B cell (primary cell): ENCODE measurements around the gene FHIT. TPM values are rescaled to one million over a fixed set of nuclear protein-coding genes. Genes with fewer than 3 reads are reported as not detected.

ENCODE experiments used
- ATAC-seq: fragments of 200-7000 bp; cut with Tn5 transposase; one replicate; pipeline ENCODE4 v1.10.0; 2021; ENCODE audit warnings: low read depth, mild to moderate bottlenecking, moderate number of reproducible peaks, moderate library complexity
- CTCF ChIA-PET: fragments of 350-600 bp; sonication (Branson Sonifier 250); formaldehyde crosslinking; loops from one replicate; lab custom pipeline; 2021; ENCODE audit warnings: antibody characterized with exemption, inconsistent platforms; lab: Charles Lee
- POLR2A ChIA-PET: fragments of 350-600 bp; sonication (Branson Sonifier 250); formaldehyde crosslinking; loops from one replicate; lab custom pipeline; 2021; ENCODE audit warnings: antibody characterized with exemption; lab: Charles Lee
- DNase-seq: peaks from one replicate; pipeline ENCODE4 v3.0.0; 2013
- H2AFZ ChIP-seq: 2 replicates; pipeline ENCODE4 v1.6.1; 2012; ENCODE audit warnings: mild to moderate bottlenecking, low read depth, low read length; ENCODE audit not compliant: insufficient read depth, poor library complexity, severe bottlenecking
- H3K27ac ChIP-seq, 2 donors: 1 replicate in 1 of 2; 2 replicates in 1 of 2; pipeline ENCODE4 v1.5.1; 2012 to 2013; ENCODE audit warnings: low read length in 2 of 2, mild to moderate bottlenecking in 2 of 2, moderate library complexity in 1 of 2
- H3K27me3 ChIP-seq, 4 experiments: fragments of 200-600 bp in 1 of 4; sonication (generic) in 1 of 4; replicated peaks in 1 of 4; 1 replicate in 2 of 4; 2 replicates in 2 of 4; pipeline versions ENCODE4 v1.6.1 to v1.7.0; 2013 to 2016; ENCODE audit warnings: low read length in 3 of 4, mild to moderate bottlenecking in 2 of 4, mixed read lengths in 1 of 4, moderate library complexity in 1 of 4; ENCODE audit not compliant: insufficient read depth in 4 of 4, control insufficient read depth in 3 of 4; ENCODE audit errors: control extremely low read depth in 1 of 4
- H3K36me3 ChIP-seq, 2 experiments: replicated peaks in 1 of 2; 1 replicate in 1 of 2; 2 replicates in 1 of 2; pipeline versions ENCODE4 v1.6.1 to v1.7.1; 2013; ENCODE audit warnings: low read length in 1 of 2; ENCODE audit not compliant: insufficient read depth in 2 of 2, control insufficient read depth in 1 of 2; ENCODE audit errors: control extremely low read depth in 1 of 2, extremely low read depth in 1 of 2
- H3K4me1 ChIP-seq, 2 donors: fragments of 200-600 bp in 1 of 2; sonication (generic) in 1 of 2; 1 replicate in 1 of 2; 2 replicates in 1 of 2; pipeline versions ENCODE4 v1.5.1 to v1.6.1; 2013 to 2017; ENCODE audit warnings: low read length in 2 of 2; ENCODE audit not compliant: control insufficient read depth in 2 of 2, insufficient read depth in 2 of 2
- H3K4me2 ChIP-seq: replicated peaks from 2 replicates; pipeline ENCODE3; 2012; ENCODE audit warnings: mild to moderate bottlenecking, low read depth, low read length; ENCODE audit not compliant: poor library complexity, severe bottlenecking
- H3K4me3 ChIP-seq, 5 experiments: fragments of 200-600 bp in 1 of 5; sonication (generic) in 1 of 5; 1 replicate in 3 of 5; 2 replicates in 2 of 5; pipeline versions ENCODE4 v1.5.1 to v1.7.0; 2011 to 2016; ENCODE audit warnings: low read length in 4 of 5, mild to moderate bottlenecking in 4 of 5, low read depth in 2 of 5, control low read depth in 1 of 5, moderate library complexity in 1 of 5; ENCODE audit not compliant: insufficient read depth in 1 of 5; ENCODE audit errors: control extremely low read depth in 1 of 5, extremely low read depth in 1 of 5
- H3K79me2 ChIP-seq: fragments of 200-600 bp; sonication (generic); one replicate; pipeline ENCODE4 v1.6.0; 2016; ENCODE audit warnings: low read length; ENCODE audit not compliant: control insufficient read depth, insufficient read depth
- H3K9ac ChIP-seq: fragments of 200-600 bp; sonication (generic); 2 replicates; pipeline ENCODE4 v1.6.1; 2017; ENCODE audit warnings: mild to moderate bottlenecking, low read length, moderate library complexity
- H3K9me3 ChIP-seq, 3 donors: one replicate each; pipeline versions ENCODE4 v1.6.1 to v1.7.1; 2013; ENCODE audit warnings: low read length in 2 of 3; ENCODE audit not compliant: control insufficient read depth in 2 of 3, insufficient read depth in 1 of 3; ENCODE audit errors: control extremely low read depth in 1 of 3
- H4K20me1 ChIP-seq: 2 replicates; pipeline ENCODE4 v1.6.0; 2012; ENCODE audit warnings: mild to moderate bottlenecking, low read length; ENCODE audit not compliant: insufficient read depth, control insufficient read depth, poor library complexity, severe bottlenecking
- H3K27ac Mint-ChIP-seq: one replicate; pipeline ENCODE4 v1.8.0; 2021; ENCODE audit warnings: mixed read lengths
- H3K27me3 Mint-ChIP-seq: one replicate; pipeline ENCODE4 v1.8.0; 2021; ENCODE audit warnings: mixed read lengths
- H3K4me1 Mint-ChIP-seq: one replicate; pipeline ENCODE4 v1.8.0; 2021; ENCODE audit warnings: mixed read lengths
- H3K4me3 Mint-ChIP-seq: one replicate; pipeline ENCODE4 v1.8.0; 2021; ENCODE audit warnings: mixed read lengths
- H3K9me3 Mint-ChIP-seq: one replicate; pipeline ENCODE4 v1.8.0; 2022; ENCODE audit warnings: mixed read lengths; ENCODE audit not compliant: insufficient read depth
- EZH2 ChIP-seq: IDR thresholded peaks from 2 replicates; pipeline ENCODE4 v1.6.1; 2012; ENCODE audit warnings: borderline replicate concordance, low read depth, mild to moderate bottlenecking, moderate library complexity, low read length; ENCODE audit not compliant: insufficient read depth, poor library complexity, severe bottlenecking
- WGBS: methylation state at CpG from one replicate; pipeline ENCODE4 v1.1.5; 2013; ENCODE audit warnings: missing lambda C conversion rate; ENCODE audit not compliant: insufficient coverage; 5-methylcytosine and 5-hydroxymethylcytosine counted together
- intact Hi-C: fragments of 100-400 bp; cut with micrococcal nuclease; formaldehyde crosslinking; loops from one replicate; pipeline ENCODE4 v1.10.0; 2022
- polyA plus RNA-seq: library from polyadenylated mRNA; depleted of rRNA; stranded (reverse); fragments of >200 nt; gene quantifications from 2 replicates; pipeline ENCODE4 v1.2.3, GENCODE V29; 2012
- total RNA-seq, 2 donors: library from RNA; stranded (reverse); fragments of 120-200 nt in 1 of 2; gene quantifications; 1 replicate in 1 of 2; 2 replicates in 1 of 2; pipeline versions ENCODE4 v1.2.3 to v1.2.4, GENCODE V29; 2013 to 2022
- TF ChIP-seq, protein P1 (sequence below): fragments of 200-600 bp; IDR thresholded peaks from one replicate; pipeline ENCODE4 v1.8.0; 2022; ENCODE audit warnings: antibody characterized with exemption, mild to moderate bottlenecking

Gene FHIT
- total and polyA plus RNA-seq, 2 donors (not counting 1 experiment from before 2014, with no cell fraction given), result 1.7 to 7.8 TPM

GRCh38 chr3:60603860-60604259, 647.4 kb downstream of the FHIT start:
- Histone ChIP-seq H3K4me2 (no peak overlapping the region), H3K27me3 (peaks cover 0 to 2% (median 0%) of the 10 kb centered on the region in 4 experiments), H4K20me1 (no peaks in the 10 kb centered on the region), H2AFZ (no peak overlapping the region), H3K9ac (no peak overlapping the region), H3K79me2 (no peaks in the 10 kb centered on the region), H3K4me1 (no peaks in the 10 kb centered on the region), H3K9me3 (no peaks in the 10 kb centered on the region), H3K4me3 (no peak overlapping the region), H3K27ac (no peak overlapping the region), H3K36me3 (no peaks in the 10 kb centered on the region)
- intact Hi-C loops, result no loop called here
- DNase-seq (no peak), ATAC-seq (no peak)
- CTCF ChIA-PET, result no interaction called here
- Mint-ChIP-seq H3K4me1 (peaks cover 1% of the 10 kb centered on the region), H3K27ac (no peak overlapping the region), H3K27me3 (peaks cover 4% of the 10 kb centered on the region), H3K9me3 (no peaks in the 10 kb centered on the region), H3K4me3 (no peak overlapping the region)
- TF ChIP-seq EZH2, result no peak
- TF ChIP-seq, protein P1, sequence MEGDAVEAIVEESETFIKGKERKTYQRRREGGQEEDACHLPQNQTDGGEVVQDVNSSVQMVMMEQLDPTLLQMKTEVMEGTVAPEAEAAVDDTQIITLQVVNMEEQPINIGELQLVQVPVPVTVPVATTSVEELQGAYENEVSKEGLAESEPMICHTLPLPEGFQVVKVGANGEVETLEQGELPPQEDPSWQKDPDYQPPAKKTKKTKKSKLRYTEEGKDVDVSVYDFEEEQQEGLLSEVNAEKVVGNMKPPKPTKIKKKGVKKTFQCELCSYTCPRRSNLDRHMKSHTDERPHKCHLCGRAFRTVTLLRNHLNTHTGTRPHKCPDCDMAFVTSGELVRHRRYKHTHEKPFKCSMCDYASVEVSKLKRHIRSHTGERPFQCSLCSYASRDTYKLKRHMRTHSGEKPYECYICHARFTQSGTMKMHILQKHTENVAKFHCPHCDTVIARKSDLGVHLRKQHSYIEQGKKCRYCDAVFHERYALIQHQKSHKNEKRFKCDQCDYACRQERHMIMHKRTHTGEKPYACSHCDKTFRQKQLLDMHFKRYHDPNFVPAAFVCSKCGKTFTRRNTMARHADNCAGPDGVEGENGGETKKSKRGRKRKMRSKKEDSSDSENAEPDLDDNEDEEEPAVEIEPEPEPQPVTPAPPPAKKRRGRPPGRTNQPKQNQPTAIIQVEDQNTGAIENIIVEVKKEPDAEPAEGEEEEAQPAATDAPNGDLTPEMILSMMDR, result no peak
- no CpG with 5 or more reads among the region's 3 CpGs for WGBS
- POLR2A ChIA-PET, result no interaction called here

- ChIA-PET POLR2A (no interaction called here), CTCF (no interaction called here)
- DNase-seq (no peak), ATAC-seq (no peak)
- Mint-ChIP-seq H3K27ac (no peak overlapping the region), H3K27me3 (peaks cover 4% of the 10 kb centered on the region), H3K4me3 (no peak overlapping the region), H3K9me3 (no peaks in the 10 kb centered on the region), H3K4me1 (peaks cover 1% of the 10 kb centered on the region)
- no peaks in the 10 kb centered on the region for H3K9me3 ChIP-seq
- H3K27ac ChIP-seq, result no peak overlapping the region
- no peak overlapping the region for H3K4me2 ChIP-seq
- H3K9ac ChIP-seq, result no peak overlapping the region
- TF ChIP-seq, protein P1, result no peak
- no peak for TF ChIP-seq EZH2
- no peaks in the 10 kb centered on the region for H3K36me3 ChIP-seq
- H2AFZ ChIP-seq, result no peak overlapping the region
- H4K20me1 ChIP-seq, result no peaks in the 10 kb centered on the region
- H3K27me3 ChIP-seq, result peaks cover 0 to 2% (median 0%) of the 10 kb centered on the region in 4 experiments
- H3K4me1 ChIP-seq, result no peaks in the 10 kb centered on the region
- WGBS, result 96% methylated on average over 2 of the region's 4 CpGs
- H3K79me2 ChIP-seq, result no peaks in the 10 kb centered on the region
- intact Hi-C loops, result no loop called here
- no peak overlapping the region for H3K4me3 ChIP-seq
These were observed 650.4 kb downstream of the FHIT start for GRCh38 chr3:60600848-60601247.
